H1 (cell line): ENCODE results near the gene PSKH1. TPM values are rescaled to one million over a fixed set of nuclear protein-coding genes. Genes with fewer than 3 reads are reported as not detected.

ENCODE experiments used
- CTCF ChIA-PET: fragments of 300-600 bp; sonication (Branson Sonifier 250); formaldehyde crosslinking; loops from one replicate; lab custom pipeline; 2021; ENCODE audit not compliant: partially characterized antibody; lab: Charles Lee
- POLR2A ChIA-PET: fragments of 300-600 bp; sonication (Branson Sonifier 250); formaldehyde crosslinking; loops from one replicate; lab custom pipeline; 2021; ENCODE audit warnings: inconsistent platforms; ENCODE audit not compliant: partially characterized antibody; lab: Charles Lee
- DNase-seq, 2 experiments: peaks; one replicate each; pipeline versions ENCODE4 v3.0.0 to v3.0.0-alpha.2; 2010 to 2022; ENCODE audit warnings: low spot score in 2 of 2, low read depth in 1 of 2, mixed read lengths in 1 of 2
- FAIRE-seq: peaks from 2 replicates; lab custom pipeline; 2011; peaks lifted over from hg19 to GRCh38; lab: Jason Lieb, UNC
- H2AFZ ChIP-seq: 2 replicates; pipeline ENCODE4 v1.8.1; 2012; ENCODE audit warnings: low read length, inconsistent platforms
- H2AK5ac ChIP-seq: 2 replicates; pipeline ENCODE4 v1.6.1; 2013; ENCODE audit warnings: low read depth, low read length
- H2BK120ac ChIP-seq: replicated peaks from 2 replicates; pipeline ENCODE3; 2013; ENCODE audit warnings: low read depth, low read length, inconsistent platforms
- H2BK12ac ChIP-seq: 2 replicates; pipeline ENCODE4 v1.6.1; 2013; ENCODE audit warnings: low read depth, low read length
- H2BK15ac ChIP-seq: 2 replicates; pipeline ENCODE4 v1.6.1; 2013; ENCODE audit warnings: low read length
- H2BK20ac ChIP-seq: 2 replicates; pipeline ENCODE4 v1.6.1; 2013; ENCODE audit warnings: low read length
- H2BK5ac ChIP-seq: 2 replicates; pipeline ENCODE4 v1.6.1; 2013; ENCODE audit warnings: low read depth, low read length
- H3K14ac ChIP-seq: 2 replicates; pipeline ENCODE4 v1.6.1; 2013; ENCODE audit warnings: inconsistent platforms; ENCODE audit not compliant: insufficient read length
- H3K18ac ChIP-seq: 2 replicates; pipeline ENCODE4 v1.6.1; 2013; ENCODE audit warnings: low read length; ENCODE audit errors: extremely low read depth
- H3K23ac ChIP-seq: 2 replicates; pipeline ENCODE4 v1.6.1; 2013; ENCODE audit warnings: inconsistent platforms; ENCODE audit not compliant: insufficient read length
- H3K23me2 ChIP-seq: 2 replicates; pipeline ENCODE4 v1.6.1; 2013; ENCODE audit warnings: low read depth, low read length
- H3K27ac ChIP-seq: 2 replicates; pipeline ENCODE4 v1.6.1; 2011; ENCODE audit warnings: low read depth, low read length, inconsistent platforms
- H3K27me3 ChIP-seq, 4 experiments: replicated peaks in 1 of 4; 1 replicate in 1 of 4; 2 replicates in 3 of 4; pipeline versions ENCODE4 v1.6.1 to v1.8.1; 2011 to 2013; ENCODE audit warnings: low read length in 3 of 4, mild to moderate bottlenecking in 3 of 4, inconsistent platforms in 2 of 4, mixed read lengths in 2 of 4, moderate library complexity in 1 of 4; ENCODE audit not compliant: control insufficient read depth in 3 of 4, insufficient read depth in 3 of 4; ENCODE audit errors: extremely low read depth in 1 of 4
- H3K36me3 ChIP-seq, 4 experiments: 2 replicates each; pipeline versions ENCODE4 v1.6.1 to v1.8.1; 2011 to 2013; ENCODE audit warnings: mild to moderate bottlenecking in 4 of 4, low read length in 3 of 4, moderate library complexity in 2 of 4, control low read depth in 1 of 4, inconsistent platforms in 1 of 4; ENCODE audit not compliant: insufficient read depth in 4 of 4, control insufficient read depth in 2 of 4
- H3K4ac ChIP-seq: replicated peaks from 2 replicates; pipeline ENCODE3; 2013; ENCODE audit warnings: low read length, low read depth, mixed read lengths, inconsistent platforms; ENCODE audit not compliant: insufficient read length
- H3K4me1 ChIP-seq, 4 experiments: replicated peaks in 1 of 4; 1 replicate in 1 of 4; 2 replicates in 3 of 4; pipeline versions ENCODE4 v1.6.1 to v1.8.1; 2011 to 2013; ENCODE audit warnings: low read length in 3 of 4, inconsistent platforms in 2 of 4, mixed read lengths in 1 of 4; ENCODE audit not compliant: insufficient read depth in 4 of 4, control insufficient read depth in 3 of 4
- H3K4me2 ChIP-seq, 2 experiments: 2 replicates each; pipeline versions ENCODE4 v1.6.1 to v1.8.1; 2011 to 2013; ENCODE audit warnings: low read depth in 2 of 2, low read length in 2 of 2, control low read depth in 1 of 2, inconsistent platforms in 1 of 2, mild to moderate bottlenecking in 1 of 2; ENCODE audit not compliant: insufficient read depth in 1 of 2
- H3K4me3 ChIP-seq, 4 experiments: fragments of 200-600, 300-600 bp in 1 of 4; sonication (generic), shearing (Covaris generic), sonication (Bioruptor Twin) in 1 of 4; 2 replicates each; pipeline versions ENCODE4 v1.5.1 to v1.8.1; 2011 to 2016; ENCODE audit warnings: low read length in 4 of 4, low read depth in 3 of 4, control low read depth in 2 of 4, inconsistent platforms in 2 of 4, mild to moderate bottlenecking in 2 of 4, mixed read lengths in 1 of 4, moderate library complexity in 1 of 4; ENCODE audit not compliant: insufficient read depth in 2 of 4; ENCODE audit errors: extremely low read depth in 1 of 4
- H3K56ac ChIP-seq: replicated peaks from 2 replicates; pipeline ENCODE3; 2013; ENCODE audit warnings: low read depth, mild to moderate bottlenecking, mixed read lengths, low read length, inconsistent platforms; ENCODE audit not compliant: insufficient read length
- H3K79me1 ChIP-seq: 2 replicates; pipeline ENCODE4 v1.6.1; 2013; ENCODE audit warnings: low read depth, low read length, control low read depth
- H3K79me2 ChIP-seq, 2 experiments: 2 replicates each; pipeline versions ENCODE4 v1.6.1 to v1.8.1; 2012 to 2013; ENCODE audit warnings: low read length in 2 of 2, mild to moderate bottlenecking in 2 of 2, inconsistent platforms in 1 of 2; ENCODE audit not compliant: insufficient read depth in 2 of 2, control insufficient read depth in 1 of 2
- H3K9ac ChIP-seq, 4 experiments: replicated peaks in 1 of 4; 1 replicate in 1 of 4; 2 replicates in 3 of 4; pipeline versions ENCODE4 v1.6.1 to v1.8.1; 2011 to 2013; ENCODE audit warnings: low read depth in 3 of 4, low read length in 3 of 4, control low read depth in 2 of 4, mild to moderate bottlenecking in 2 of 4, moderate library complexity in 2 of 4, inconsistent platforms in 1 of 4; ENCODE audit errors: extremely low read depth in 1 of 4
- H3K9me3 ChIP-seq, 2 experiments: 2 replicates each; pipeline versions ENCODE4 v1.6.1 to v1.8.1; 2012 to 2013; ENCODE audit warnings: mild to moderate bottlenecking in 2 of 2, moderate library complexity in 2 of 2, control low read depth in 1 of 2, inconsistent platforms in 1 of 2, low read depth in 1 of 2, low read length in 1 of 2, mixed read lengths in 1 of 2; ENCODE audit not compliant: insufficient read depth in 2 of 2
- H4K20me1 ChIP-seq, 2 experiments: replicated peaks in 1 of 2; 2 replicates each; pipeline versions ENCODE3 to v1.8.1; 2011 to 2013; ENCODE audit warnings: inconsistent platforms in 2 of 2, low read length in 2 of 2, mild to moderate bottlenecking in 1 of 2; ENCODE audit not compliant: insufficient read depth in 2 of 2, control insufficient read depth in 1 of 2
- H4K5ac ChIP-seq: 2 replicates; pipeline ENCODE4 v1.6.1; 2013; ENCODE audit warnings: low read length, low read depth, mixed read lengths, inconsistent platforms; ENCODE audit not compliant: insufficient read length
- H4K8ac ChIP-seq: 2 replicates; pipeline ENCODE4 v1.8.0; 2013; ENCODE audit warnings: mild to moderate bottlenecking, moderate library complexity, low read length, inconsistent platforms; ENCODE audit not compliant: insufficient read depth; ENCODE audit errors: extremely low read depth
- H4K91ac ChIP-seq: replicated peaks from 2 replicates; pipeline ENCODE3; 2013; ENCODE audit warnings: low read length, mixed read lengths, inconsistent platforms; ENCODE audit not compliant: insufficient read length
- ASH2L ChIP-seq: fragments of 200-600, 300-600 bp; sonication (generic); IDR thresholded peaks from one replicate; pipeline ENCODE4 v1.7.1; 2017; ENCODE audit warnings: low read length
- ATF3 ChIP-seq: IDR thresholded peaks from 2 replicates; pipeline ENCODE4 v1.6.1; 2011; ENCODE audit warnings: low read depth, mild to moderate bottlenecking, low read length; ENCODE audit not compliant: insufficient read depth
- BCL11A ChIP-seq, 2 experiments: IDR thresholded peaks; one replicate each; pipeline ENCODE4 v1.6.1; 2011; ENCODE audit warnings: low read depth in 2 of 2, low read length in 2 of 2, mild to moderate bottlenecking in 2 of 2
- GABPA ChIP-seq: IDR thresholded peaks from 2 replicates; pipeline ENCODE4 v1.6.1; 2011; ENCODE audit warnings: mild to moderate bottlenecking, low read length, moderate library complexity, borderline replicate concordance; ENCODE audit not compliant: insufficient read depth
- MAX ChIP-seq: IDR thresholded peaks from 2 replicates; pipeline ENCODE4 v1.6.1; 2012; ENCODE audit warnings: inconsistent platforms
- NANOG ChIP-seq: IDR thresholded peaks from 2 replicates; pipeline ENCODE4 v1.6.1; 2011; ENCODE audit warnings: low read length, low read depth, mild to moderate bottlenecking, inconsistent platforms; ENCODE audit not compliant: insufficient read depth, poor library complexity, severe bottlenecking
- POLR2A ChIP-seq, 2 experiments: IDR thresholded peaks; 1 replicate in 1 of 2; 2 replicates in 1 of 2; pipeline ENCODE4 v1.6.1; 2011; ENCODE audit warnings: low read depth in 2 of 2, low read length in 2 of 2, mild to moderate bottlenecking in 2 of 2; ENCODE audit errors: control extremely low read depth in 1 of 2
- SP4 ChIP-seq: IDR thresholded peaks from 2 replicates; pipeline ENCODE4 v1.6.1; 2012; ENCODE audit warnings: low read length, inconsistent platforms
- WGBS, 2 experiments: shearing (Covaris generic) in 1 of 2; methylation state at CpG; one replicate each; pipeline versions ENCODE4 v1.1.6 to v1.1.7; 2013 to 2015; ENCODE audit warnings: low lambda C conversion rate in 2 of 2, mixed read lengths in 2 of 2, inconsistent platforms in 1 of 2, low coverage in 1 of 2, missing lambda C conversion rate in 1 of 2; ENCODE audit not compliant: insufficient replicate concordance in 2 of 2, insufficient coverage in 1 of 2, insufficient read length in 1 of 2; ENCODE audit errors: extremely low coverage in 1 of 2, missing lambda C conversion rate in 1 of 2; 5-methylcytosine and 5-hydroxymethylcytosine counted together
- polyA plus RNA-seq, 7 experiments: library from polyadenylated mRNA; depleted of rRNA in 3 of 7; stranded (reverse) in 5 of 7; unstranded in 2 of 7; fragments of >200 nt in 5 of 7; fragments of 200-250 nt in 2 of 7; gene quantifications; 1 replicate in 5 of 7; 2 replicates in 1 of 7; 4 replicates in 1 of 7; pipeline versions ENCODE4 v1.2.1 to v1.2.3, GENCODE V29; 2011 to 2013; ENCODE audit warnings: missing spikeins in 2 of 7, mixed read lengths in 2 of 7
- total RNA-seq: library from RNA; stranded (reverse); fragmentation: NEBNext Ultra II Directional; extraction: Animal tissue kit (Norgen Biotek cat#: 25700); gene quantifications from 2 replicates; pipeline ENCODE4 v1.2.1, GENCODE V29; 2021

The PSKH1 gene
- total and polyA plus RNA-seq, 2 of the 8 experiments (the other 6 are each of a cell fraction or from before 2014, with no cell fraction given): 24.8 to 51.0 TPM

GRCh38 chr16:67935402-67936123, 42.5 kb downstream of the PSKH1 start:
- no peak overlapping the region for H2BK120ac ChIP-seq
- no peak overlapping the region for H3K14ac ChIP-seq
- H2BK15ac ChIP-seq: no peak overlapping the region; the same call in 1 of the 2 replicates
- peaks cover 4% of the 10 kb centered on the region; the same call in 1 of the 2 replicates for H3K79me1 ChIP-seq
- H3K27me3 ChIP-seq: no peaks in the 10 kb centered on the region
- H3K9me3 ChIP-seq: no peaks in the 10 kb centered on the region
- CTCF ChIA-PET: interaction anchor here (0.7 to 27.1 kb wide), 24 partner anchors 10 to 414 kb away, joined by 3 to 623 read pairs (median 4); partner anchors contain the start of genes C16orf86, EDC4, ENKD1 and NRN1L
- H3K4ac ChIP-seq: peak overlapping the region; percentile 99
- H3K79me2 ChIP-seq: 0 out of 4 replicates have a peak, but pooled peaks cover 0 to 3% of the 10 kb centered on the region in 2 experiments
- peak overlapping the region; percentile 74; the same call in 1 of the 2 replicates for H3K27ac ChIP-seq
- H3K23me2 ChIP-seq: peaks cover 18% of the 10 kb centered on the region
- DNase-seq: peak; percentile 90 to 93
- H3K56ac ChIP-seq: peak overlapping the region; percentile 93
- peaks cover 0 to 15% (median 8%) of the 10 kb centered on the region in 4 experiments; a peak in 5 of 7 replicates for H3K4me1 ChIP-seq
- no peak overlapping the region for H3K23ac ChIP-seq
- no peaks in the 10 kb centered on the region for H3K36me3 ChIP-seq
- H3K9ac ChIP-seq: peak overlapping the region; percentile 59 to 89 (median 74)
- H3K18ac ChIP-seq: peak overlapping the region; percentile 97
- peak overlapping the region; percentile 97 for H4K5ac ChIP-seq
- peak overlapping the region; percentile 37; the same call in 1 of the 2 replicates for H2AFZ ChIP-seq
- peak overlapping the region; percentile 98 for H4K91ac ChIP-seq
- no peak overlapping the region; the same call in 1 of the 2 replicates for H2AK5ac ChIP-seq
- 2% methylated on average over 45 of the region's 55 CpGs; no CpG with 5 or more reads in 1 of the 2 experiments for WGBS, 2 experiments
- no peak overlapping the region for H2BK20ac ChIP-seq
- peaks cover 0 to 15% of the 10 kb centered on the region in 2 experiments for H4K20me1 ChIP-seq
- H2BK12ac ChIP-seq: peak overlapping the region; percentile 90; the same call in 1 of the 2 replicates
- H3K4me2 ChIP-seq: peak overlapping the region; percentile 96
- peak overlapping the region; percentile 69 to 98 (median 92) for H3K4me3 ChIP-seq
- POLR2A ChIA-PET: interaction anchor here (0.6 to 4.2 kb wide), 37 partner anchors 9 to 301 kb away, joined by 3 to 47 read pairs (median 4); partner anchors contain the start of genes CENPT, DDX28, DPEP2 and DUS2
- H4K8ac ChIP-seq: peak overlapping the region; percentile 81
- peak; percentile 68 for FAIRE-seq
- peak overlapping the region; percentile 93 for H2BK5ac ChIP-seq
- TF ChIP-seq ASH2L (peak; percentile 79), POLR2A (IDR thresholded peaks at IDR 0.05; ENCODE audit: control extremely low read depth in 1 of 2, low read depth in 2 of 2, low read length in 2 of 2) (peak; percentile 49 to 73), ATF3 (0 out of 2 replicates have a peak, but pooled peaks have one; percentile 32), SP4 (0 out of 2 replicates have a peak, but pooled peaks have one; percentile 52), NANOG (no peak), BCL11A (IDR thresholded peaks at IDR 0.05; ENCODE audit: low read depth in 2 of 2, low read length in 2 of 2) (no peak), GABPA (peak; percentile 83), MAX (peak; percentile 98)
